H1 (cell line): ENCODE results near the gene COMMD6. TPM values are rescaled to one million over a fixed set of nuclear protein-coding genes. Genes with fewer than 3 reads are reported as not detected.

Experiments
- CTCF ChIA-PET: fragments of 300-600 bp; sonication (Branson Sonifier 250); formaldehyde crosslinking; loops from one replicate; lab custom pipeline; 2021; ENCODE audit not compliant: partially characterized antibody; lab: Charles Lee
- POLR2A ChIA-PET: fragments of 300-600 bp; sonication (Branson Sonifier 250); formaldehyde crosslinking; loops from one replicate; lab custom pipeline; 2021; ENCODE audit warnings: inconsistent platforms; ENCODE audit not compliant: partially characterized antibody; lab: Charles Lee
- DNase-seq, 2 experiments: peaks; one replicate each; pipeline versions ENCODE4 v3.0.0 to v3.0.0-alpha.2; 2010 to 2022; ENCODE audit warnings: low spot score in 2 of 2, low read depth in 1 of 2, mixed read lengths in 1 of 2
- FAIRE-seq: peaks from 2 replicates; lab custom pipeline; 2011; peaks lifted over from hg19 to GRCh38; lab: Jason Lieb, UNC
- H2AFZ ChIP-seq: 2 replicates; pipeline ENCODE4 v1.8.1; 2012; ENCODE audit warnings: low read length, inconsistent platforms
- H2AK5ac ChIP-seq: 2 replicates; pipeline ENCODE4 v1.6.1; 2013; ENCODE audit warnings: low read depth, low read length
- H2BK120ac ChIP-seq: replicated peaks from 2 replicates; pipeline ENCODE3; 2013; ENCODE audit warnings: low read depth, low read length, inconsistent platforms
- H2BK12ac ChIP-seq: 2 replicates; pipeline ENCODE4 v1.6.1; 2013; ENCODE audit warnings: low read depth, low read length
- H2BK15ac ChIP-seq: 2 replicates; pipeline ENCODE4 v1.6.1; 2013; ENCODE audit warnings: low read length
- H2BK20ac ChIP-seq: 2 replicates; pipeline ENCODE4 v1.6.1; 2013; ENCODE audit warnings: low read length
- H2BK5ac ChIP-seq: 2 replicates; pipeline ENCODE4 v1.6.1; 2013; ENCODE audit warnings: low read depth, low read length
- H3K14ac ChIP-seq: 2 replicates; pipeline ENCODE4 v1.6.1; 2013; ENCODE audit warnings: inconsistent platforms; ENCODE audit not compliant: insufficient read length
- H3K18ac ChIP-seq: 2 replicates; pipeline ENCODE4 v1.6.1; 2013; ENCODE audit warnings: low read length; ENCODE audit errors: extremely low read depth
- H3K23ac ChIP-seq: 2 replicates; pipeline ENCODE4 v1.6.1; 2013; ENCODE audit warnings: inconsistent platforms; ENCODE audit not compliant: insufficient read length
- H3K23me2 ChIP-seq: 2 replicates; pipeline ENCODE4 v1.6.1; 2013; ENCODE audit warnings: low read depth, low read length
- H3K27ac ChIP-seq: 2 replicates; pipeline ENCODE4 v1.6.1; 2011; ENCODE audit warnings: low read depth, low read length, inconsistent platforms
- H3K27me3 ChIP-seq, 4 experiments: replicated peaks in 1 of 4; 1 replicate in 1 of 4; 2 replicates in 3 of 4; pipeline versions ENCODE4 v1.6.1 to v1.8.1; 2011 to 2013; ENCODE audit warnings: low read length in 3 of 4, mild to moderate bottlenecking in 3 of 4, inconsistent platforms in 2 of 4, mixed read lengths in 2 of 4, moderate library complexity in 1 of 4; ENCODE audit not compliant: control insufficient read depth in 3 of 4, insufficient read depth in 3 of 4; ENCODE audit errors: extremely low read depth in 1 of 4
- H3K36me3 ChIP-seq, 4 experiments: 2 replicates each; pipeline versions ENCODE4 v1.6.1 to v1.8.1; 2011 to 2013; ENCODE audit warnings: mild to moderate bottlenecking in 4 of 4, low read length in 3 of 4, moderate library complexity in 2 of 4, control low read depth in 1 of 4, inconsistent platforms in 1 of 4; ENCODE audit not compliant: insufficient read depth in 4 of 4, control insufficient read depth in 2 of 4
- H3K4ac ChIP-seq: replicated peaks from 2 replicates; pipeline ENCODE3; 2013; ENCODE audit warnings: low read length, low read depth, mixed read lengths, inconsistent platforms; ENCODE audit not compliant: insufficient read length
- H3K4me1 ChIP-seq, 4 experiments: replicated peaks in 1 of 4; 1 replicate in 1 of 4; 2 replicates in 3 of 4; pipeline versions ENCODE4 v1.6.1 to v1.8.1; 2011 to 2013; ENCODE audit warnings: low read length in 3 of 4, inconsistent platforms in 2 of 4, mixed read lengths in 1 of 4; ENCODE audit not compliant: insufficient read depth in 4 of 4, control insufficient read depth in 3 of 4
- H3K4me2 ChIP-seq, 2 experiments: 2 replicates each; pipeline versions ENCODE4 v1.6.1 to v1.8.1; 2011 to 2013; ENCODE audit warnings: low read depth in 2 of 2, low read length in 2 of 2, control low read depth in 1 of 2, inconsistent platforms in 1 of 2, mild to moderate bottlenecking in 1 of 2; ENCODE audit not compliant: insufficient read depth in 1 of 2
- H3K4me3 ChIP-seq, 4 experiments: fragments of 200-600, 300-600 bp in 1 of 4; sonication (generic), shearing (Covaris generic), sonication (Bioruptor Twin) in 1 of 4; 2 replicates each; pipeline versions ENCODE4 v1.5.1 to v1.8.1; 2011 to 2016; ENCODE audit warnings: low read length in 4 of 4, low read depth in 3 of 4, control low read depth in 2 of 4, inconsistent platforms in 2 of 4, mild to moderate bottlenecking in 2 of 4, mixed read lengths in 1 of 4, moderate library complexity in 1 of 4; ENCODE audit not compliant: insufficient read depth in 2 of 4; ENCODE audit errors: extremely low read depth in 1 of 4
- H3K56ac ChIP-seq: replicated peaks from 2 replicates; pipeline ENCODE3; 2013; ENCODE audit warnings: low read depth, mild to moderate bottlenecking, mixed read lengths, low read length, inconsistent platforms; ENCODE audit not compliant: insufficient read length
- H3K79me1 ChIP-seq: 2 replicates; pipeline ENCODE4 v1.6.1; 2013; ENCODE audit warnings: low read depth, low read length, control low read depth
- H3K79me2 ChIP-seq, 2 experiments: 2 replicates each; pipeline versions ENCODE4 v1.6.1 to v1.8.1; 2012 to 2013; ENCODE audit warnings: low read length in 2 of 2, mild to moderate bottlenecking in 2 of 2, inconsistent platforms in 1 of 2; ENCODE audit not compliant: insufficient read depth in 2 of 2, control insufficient read depth in 1 of 2
- H3K9ac ChIP-seq, 4 experiments: replicated peaks in 1 of 4; 1 replicate in 1 of 4; 2 replicates in 3 of 4; pipeline versions ENCODE4 v1.6.1 to v1.8.1; 2011 to 2013; ENCODE audit warnings: low read depth in 3 of 4, low read length in 3 of 4, control low read depth in 2 of 4, mild to moderate bottlenecking in 2 of 4, moderate library complexity in 2 of 4, inconsistent platforms in 1 of 4; ENCODE audit errors: extremely low read depth in 1 of 4
- H3K9me3 ChIP-seq, 2 experiments: 2 replicates each; pipeline versions ENCODE4 v1.6.1 to v1.8.1; 2012 to 2013; ENCODE audit warnings: mild to moderate bottlenecking in 2 of 2, moderate library complexity in 2 of 2, control low read depth in 1 of 2, inconsistent platforms in 1 of 2, low read depth in 1 of 2, low read length in 1 of 2, mixed read lengths in 1 of 2; ENCODE audit not compliant: insufficient read depth in 2 of 2
- H4K20me1 ChIP-seq, 2 experiments: replicated peaks in 1 of 2; 2 replicates each; pipeline versions ENCODE3 to v1.8.1; 2011 to 2013; ENCODE audit warnings: inconsistent platforms in 2 of 2, low read length in 2 of 2, mild to moderate bottlenecking in 1 of 2; ENCODE audit not compliant: insufficient read depth in 2 of 2, control insufficient read depth in 1 of 2
- H4K5ac ChIP-seq: 2 replicates; pipeline ENCODE4 v1.6.1; 2013; ENCODE audit warnings: low read length, low read depth, mixed read lengths, inconsistent platforms; ENCODE audit not compliant: insufficient read length
- H4K8ac ChIP-seq: 2 replicates; pipeline ENCODE4 v1.8.0; 2013; ENCODE audit warnings: mild to moderate bottlenecking, moderate library complexity, low read length, inconsistent platforms; ENCODE audit not compliant: insufficient read depth; ENCODE audit errors: extremely low read depth
- H4K91ac ChIP-seq: replicated peaks from 2 replicates; pipeline ENCODE3; 2013; ENCODE audit warnings: low read length, mixed read lengths, inconsistent platforms; ENCODE audit not compliant: insufficient read length
- CREB1 ChIP-seq: IDR thresholded peaks from 2 replicates; pipeline ENCODE4 v1.6.1; 2012; ENCODE audit warnings: inconsistent platforms
- CTCF ChIP-seq, 3 experiments: IDR thresholded peaks; 1 replicate in 2 of 3; 2 replicates in 1 of 3; pipeline versions ENCODE4 v1.5.1 to v1.6.1; 2011; ENCODE audit warnings: low read length in 3 of 3, mild to moderate bottlenecking in 3 of 3, inconsistent platforms in 2 of 3, low read depth in 1 of 3, moderate library complexity in 1 of 3; ENCODE audit not compliant: insufficient read depth in 1 of 3; ENCODE audit errors: control extremely low read depth in 1 of 3
- GTF2F1 ChIP-seq: IDR thresholded peaks from 2 replicates; pipeline ENCODE4 v1.6.1; 2012; ENCODE audit warnings: low read depth, low read length, improper control_type of control experiment, borderline replicate concordance
- HDAC2 ChIP-seq, 2 experiments: fragments of 300-600 bp in 1 of 2; sonication (generic) in 1 of 2; IDR thresholded peaks; 2 replicates each; pipeline ENCODE4 v1.6.1; 2011 to 2012; ENCODE audit warnings: low read depth in 2 of 2, low read length in 2 of 2, mild to moderate bottlenecking in 2 of 2, moderate library complexity in 2 of 2, borderline replicate concordance in 1 of 2, inconsistent platforms in 1 of 2
- JUND ChIP-seq: IDR thresholded peaks from 2 replicates; pipeline ENCODE4 v1.6.1; 2011; ENCODE audit warnings: mild to moderate bottlenecking, improper control_type of control experiment, low read length
- KDM4A ChIP-seq: IDR thresholded peaks from one replicate; pipeline ENCODE4 v1.7.1; 2012; ENCODE audit warnings: low read depth, mild to moderate bottlenecking, moderate library complexity, low read length, inconsistent platforms; ENCODE audit not compliant: severe bottlenecking
- SIRT6 ChIP-seq: IDR thresholded peaks from one replicate; pipeline ENCODE4 v1.7.1; 2012; ENCODE audit warnings: low read length, inconsistent platforms
- SP2 ChIP-seq: IDR thresholded peaks from 2 replicates; pipeline ENCODE4 v1.6.1; 2012; ENCODE audit warnings: mild to moderate bottlenecking, low read length, inconsistent platforms
- USF2 ChIP-seq: IDR thresholded peaks from 2 replicates; pipeline ENCODE4 v1.6.1; 2011; ENCODE audit warnings: low read length, improper control_type of control experiment
- WGBS, 2 experiments: shearing (Covaris generic) in 1 of 2; methylation state at CpG; one replicate each; pipeline versions ENCODE4 v1.1.6 to v1.1.7; 2013 to 2015; ENCODE audit warnings: low lambda C conversion rate in 2 of 2, mixed read lengths in 2 of 2, inconsistent platforms in 1 of 2, low coverage in 1 of 2, missing lambda C conversion rate in 1 of 2; ENCODE audit not compliant: insufficient replicate concordance in 2 of 2, insufficient coverage in 1 of 2, insufficient read length in 1 of 2; ENCODE audit errors: extremely low coverage in 1 of 2, missing lambda C conversion rate in 1 of 2; 5-methylcytosine and 5-hydroxymethylcytosine counted together
- polyA plus RNA-seq, 7 experiments: library from polyadenylated mRNA; depleted of rRNA in 3 of 7; stranded (reverse) in 5 of 7; unstranded in 2 of 7; fragments of >200 nt in 5 of 7; fragments of 200-250 nt in 2 of 7; gene quantifications; 1 replicate in 5 of 7; 2 replicates in 1 of 7; 4 replicates in 1 of 7; pipeline versions ENCODE4 v1.2.1 to v1.2.3, GENCODE V29; 2011 to 2013; ENCODE audit warnings: missing spikeins in 2 of 7, mixed read lengths in 2 of 7
- total RNA-seq: library from RNA; stranded (reverse); fragmentation: NEBNext Ultra II Directional; extraction: Animal tissue kit (Norgen Biotek cat#: 25700); gene quantifications from 2 replicates; pipeline ENCODE4 v1.2.1, GENCODE V29; 2021

COMMD6 gene
- total and polyA plus RNA-seq, 2 of the 8 experiments (the other 6 are each of a cell fraction or from before 2014, with no cell fraction given) = 53.2 to 122 TPM

- Histone ChIP-seq H3K4ac (no peak overlapping the region), H2AFZ (no peak overlapping the region), H3K79me2 (peaks cover 0 to 11% of the 10 kb centered on the region in 2 experiments; a peak in 2 of 4 replicates), H3K27ac (no peak overlapping the region), H3K14ac (no peak overlapping the region), H3K9ac (no peak overlapping the region), H3K4me3 (no peak overlapping the region), H3K36me3 (peaks cover 0 to 17% (median 5%) of the 10 kb centered on the region in 4 experiments; a peak in 4 of 8 replicates), H3K56ac (no peak overlapping the region), H3K79me1 (no peaks in the 10 kb centered on the region), H3K23me2 (no peaks in the 10 kb centered on the region), H3K4me1 (no peaks in the 10 kb centered on the region), H3K23ac (no peak overlapping the region), H2BK120ac (no peak overlapping the region), H3K4me2 (no peak overlapping the region), H2AK5ac (no peak overlapping the region), H3K18ac (no peak overlapping the region), H4K8ac (no peak overlapping the region), H2BK20ac (no peak overlapping the region), H3K9me3 (no peaks in the 10 kb centered on the region), H4K91ac (no peak overlapping the region), H2BK5ac (no peak overlapping the region), H2BK15ac (no peak overlapping the region), H4K5ac (no peak overlapping the region), H3K27me3 (no peaks in the 10 kb centered on the region), H2BK12ac (no peak overlapping the region), H4K20me1 (peaks cover 0 to 3% of the 10 kb centered on the region in 2 experiments)
- CTCF ChIA-PET = interaction anchor here (0.8 kb wide), 1 partner anchor 14 kb away, joined by 4 read pairs; no protein-coding TSS in a partner anchor
- DNase-seq (no peak), FAIRE-seq (no peak)
- WGBS, 2 experiments = 88% methylated on average over 2 of the region's 2 CpGs; no CpG with 5 or more reads in 1 of the 2 experiments
- POLR2A ChIA-PET = no interaction called here
- TF ChIP-seq USF2 = no peak
- TF ChIP-seq HDAC2 (IDR thresholded peaks at IDR 0.05; ENCODE audit: borderline replicate concordance in 1 of 2, low read depth in 2 of 2, low read length in 2 of 2) = no peak
- TF ChIP-seq CREB1 = no peak
- TF ChIP-seq GTF2F1 = no peak
- no peak for TF ChIP-seq KDM4A
- TF ChIP-seq CTCF (IDR thresholded peaks at IDR 0.05; ENCODE audit: control extremely low read depth in 1 of 3, insufficient read depth in 1 of 3, low read depth in 1 of 3, low read length in 3 of 3) = no peak
- TF ChIP-seq SP2 = no peak
- no peak for TF ChIP-seq JUND
- no peak for TF ChIP-seq SIRT6
Observed at GRCh38 chr13:75558145-75558840, 20.7 kb upstream of the COMMD6 start.
